HG02981 (cell line): ENCODE data around the gene CTNNA3.
"Not testable (repeated sequence)": the region's sequence is repeated elsewhere in the genome, so short reads cannot be mapped to it uniquely, and the experiment has no call there.

Experiments used
- ATAC-seq: cut with Tn5 transposase; IDR thresholded peaks from one replicate; pipeline ENCODE4 v1.9.1; 2021; ENCODE audit warnings: mild to moderate bottlenecking, moderate library complexity; ENCODE audit not compliant: unreplicated experiment

Gene CTNNA3

GRCh38 chr10:66483966-66484365 lies 1212.0 kb downstream of the CTNNA3 start:
- no peak for ATAC-seq

- no peak for ATAC-seq
Observed at GRCh38 chr10:66472156-66472555, 1223.8 kb downstream of the CTNNA3 start.

GRCh38 chr10:66467042-66467441 lies 1229.0 kb downstream of the CTNNA3 start:
- no peak for ATAC-seq

- ATAC-seq: no peak
Observed at GRCh38 chr10:66466622-66467021, 1229.4 kb downstream of the CTNNA3 start.

- no peak for ATAC-seq
Observed at GRCh38 chr10:66463611-66464010, 1232.4 kb downstream of the CTNNA3 start.

- no peak for ATAC-seq
Observed at GRCh38 chr10:66457629-66458028, 1238.4 kb downstream of the CTNNA3 start.

- ATAC-seq: no peak
Observed at GRCh38 chr10:66455304-66455703, 1240.7 kb downstream of the CTNNA3 start.

- no peak for ATAC-seq
Observed at GRCh38 chr10:66440568-66440967, 1255.4 kb downstream of the CTNNA3 start.

- no peak for ATAC-seq
Observed at GRCh38 chr10:66414943-66415342, 1281.1 kb downstream of the CTNNA3 start.

- ATAC-seq: no peak
Observed at GRCh38 chr10:66405566-66405965, 1290.4 kb downstream of the CTNNA3 start.

GRCh38 chr10:66398669-66399068 lies 1297.3 kb downstream of the CTNNA3 start:
- ATAC-seq: no peak

- no peak for ATAC-seq
Observed at GRCh38 chr10:66394342-66395063, 1301.5 kb downstream of the CTNNA3 start.

- no peak for ATAC-seq
Observed at GRCh38 chr10:66390926-66391325, 1305.1 kb downstream of the CTNNA3 start.

- ATAC-seq: no peak
Observed at GRCh38 chr10:66381045-66381444, 1315.0 kb downstream of the CTNNA3 start.

GRCh38 chr10:66378117-66378876 lies 1317.7 kb downstream of the CTNNA3 start:
- no peak for ATAC-seq

GRCh38 chr10:66368146-66368545 lies 1327.8 kb downstream of the CTNNA3 start:
- ATAC-seq: no peak

- ATAC-seq: no peak
Observed at GRCh38 chr10:66366163-66366562, 1329.8 kb downstream of the CTNNA3 start.

- ATAC-seq: no peak
Observed at GRCh38 chr10:66365686-66366085, 1330.3 kb downstream of the CTNNA3 start.

- no peak for ATAC-seq
Observed at GRCh38 chr10:66362522-66362921, 1333.5 kb downstream of the CTNNA3 start.

- ATAC-seq: not testable (repeated sequence)
Observed at GRCh38 chr10:66353822-66354221, 1342.2 kb downstream of the CTNNA3 start.

GRCh38 chr10:66353422-66353821 lies 1342.6 kb downstream of the CTNNA3 start:
- no peak for ATAC-seq
